GM23338 (cell line): Measurements from ENCODE around the gene TSKS. TPM values are rescaled to one million over a fixed set of nuclear protein-coding genes. Genes with fewer than 3 reads are reported as not detected.

Experiments used
- ATAC-seq: fragments of 200-7000 bp; cut with Tn5 transposase; 3 replicates; pipeline ENCODE4 v1.9.1; 2020
- DNase-seq: peaks from one replicate; pipeline ENCODE4 v3.0.0-alpha.2; 2015; ENCODE audit warnings: low spot score
- H2AFZ ChIP-seq: fragments of 200-600 bp; sonication (generic); 2 replicates; pipeline ENCODE4 v1.8.0; 2016; ENCODE audit warnings: antibody characterized with exemption, mild to moderate bottlenecking, moderate library complexity
- H3F3A ChIP-seq: fragments of 200-600 bp; sonication (generic); replicated peaks from 2 replicates; pipeline ENCODE4 v1.8.0; 2017; ENCODE audit warnings: antibody characterized with exemption, mixed run types, low read depth
- H3K27ac ChIP-seq: fragments of 200-600 bp; sonication (generic); 2 replicates; pipeline ENCODE4 v1.6.1; 2016; ENCODE audit warnings: low read depth
- H3K27me3 ChIP-seq: fragments of 200-600 bp; sonication (generic); 2 replicates; pipeline ENCODE4 v1.8.0; 2016; ENCODE audit warnings: mild to moderate bottlenecking, mixed run types, moderate library complexity; ENCODE audit not compliant: insufficient read depth
- H3K36me3 ChIP-seq: fragments of 200-600 bp; sonication (generic); 2 replicates; pipeline ENCODE4 v1.8.0; 2016; ENCODE audit warnings: mild to moderate bottlenecking; ENCODE audit not compliant: insufficient read depth
- H3K4me1 ChIP-seq: fragments of 200-600 bp; sonication (generic); 2 replicates; pipeline ENCODE4 v1.8.0; 2016; ENCODE audit warnings: mild to moderate bottlenecking, moderate library complexity; ENCODE audit not compliant: insufficient read depth
- H3K4me2 ChIP-seq: fragments of 200-600 bp; sonication (generic); 2 replicates; pipeline ENCODE4 v1.7.1; 2017; ENCODE audit warnings: mixed run types
- H3K4me3 ChIP-seq: fragments of 200-600 bp; sonication (generic); 2 replicates; pipeline ENCODE4 v1.6.1; 2016; ENCODE audit warnings: mixed run types
- H3K79me2 ChIP-seq: fragments of 200-600 bp; sonication (generic); replicated peaks from 2 replicates; pipeline ENCODE4 v1.8.0; 2017; ENCODE audit warnings: mild to moderate bottlenecking; ENCODE audit not compliant: insufficient read depth
- H3K9me2 ChIP-seq: fragments of 200-600 bp; sonication (generic); 2 replicates; pipeline ENCODE4 v1.8.0; 2017; ENCODE audit not compliant: insufficient read depth
- H4K20me1 ChIP-seq: fragments of 200-600 bp; sonication (generic); replicated peaks from 2 replicates; pipeline ENCODE4 v1.8.0; 2017; ENCODE audit warnings: mild to moderate bottlenecking; ENCODE audit not compliant: insufficient read depth
- H3K27ac Mint-ChIP-seq: 2 replicates; pipeline ENCODE4 v1.8.0; 2020; ENCODE audit warnings: inconsistent platforms, mild to moderate bottlenecking, moderate library complexity, mixed read lengths
- H3K27me3 Mint-ChIP-seq: 3 replicates; pipeline ENCODE4 v1.8.0; 2022; ENCODE audit warnings: low read depth, mild to moderate bottlenecking, moderate library complexity, mixed read lengths, inconsistent platforms; ENCODE audit not compliant: insufficient read depth, poor library complexity
- H3K36me3 Mint-ChIP-seq: 3 replicates; pipeline ENCODE4 v1.8.0; 2021; ENCODE audit warnings: low read depth, mild to moderate bottlenecking, inconsistent platforms, moderate library complexity, mixed read lengths
- H3K4me1 Mint-ChIP-seq: 3 replicates; pipeline ENCODE4 v1.8.0; 2020; ENCODE audit warnings: mild to moderate bottlenecking, inconsistent platforms, mixed read lengths
- H3K4me3 Mint-ChIP-seq: 3 replicates; pipeline ENCODE4 v1.8.0; 2021; ENCODE audit warnings: moderate library complexity, mild to moderate bottlenecking, inconsistent platforms, mixed read lengths
- H3K9me3 Mint-ChIP-seq: 3 replicates; pipeline ENCODE4 v1.8.0; 2020; ENCODE audit warnings: moderate library complexity, mild to moderate bottlenecking, inconsistent platforms, mixed read lengths
- CREB1 ChIP-seq: fragments of 250-450 bp; sonication (Bioruptor Pico); IDR thresholded peaks from 2 replicates; pipeline ENCODE4 v1.5.0; 2020; ENCODE audit warnings: low read depth, mild to moderate bottlenecking, moderate library complexity
- CTCF ChIP-seq, 2 experiments: fragments of 200-600 bp in 1 of 2; sonication (generic) in 1 of 2; conservative IDR thresholded peaks; 2 replicates each; pipeline versions ENCODE4 v1.5.1 to v1.6.1; 2016 to 2017; ENCODE audit warnings: antibody characterized with exemption in 2 of 2, low read depth in 2 of 2, mild to moderate bottlenecking in 2 of 2, moderate library complexity in 1 of 2
- EZH2 ChIP-seq: fragments of 200-600 bp; sonication (generic); IDR thresholded peaks from one replicate; pipeline ENCODE4 v1.8.0; 2017; ENCODE audit warnings: antibody characterized with exemption, mild to moderate bottlenecking, low read depth; ENCODE audit not compliant: unreplicated experiment
- POLR2AphosphoS5 ChIP-seq: IDR thresholded peaks from 2 replicates; pipeline ENCODE4 v1.6.1; 2016; ENCODE audit warnings: antibody characterized with exemption, low read depth
- STAT1 ChIP-seq: IDR thresholded peaks from one replicate; pipeline ENCODE4 v1.6.1; 2016; ENCODE audit warnings: antibody characterized with exemption; ENCODE audit not compliant: unreplicated experiment
- polyA plus RNA-seq: library from polyadenylated mRNA; unstranded; fragments of >200 nt; fragmentation: Nextera tagmentation; extraction: Ambion mirVana; gene quantifications from 2 replicates; pipeline ENCODE4 v1.2.1, GENCODE V29; 2016
- total RNA-seq: library from RNA; depleted of rRNA; stranded (reverse); fragments of >200 nt; shearing (Covaris generic); gene quantifications from 2 replicates; pipeline ENCODE4 v1.2.3, GENCODE V29; 2014
- TF ChIP-seq, protein P1 (sequence below): fragments of 250-450 bp; sonication (Bioruptor Pico); IDR thresholded peaks from 2 replicates; pipeline ENCODE4 v1.5.0; 2020; ENCODE audit warnings: mild to moderate bottlenecking, moderate library complexity

Gene TSKS
- total and polyA plus RNA-seq, 2 experiments from 2014 or later: 0.99 TPM; not detected in 1

DNA sequence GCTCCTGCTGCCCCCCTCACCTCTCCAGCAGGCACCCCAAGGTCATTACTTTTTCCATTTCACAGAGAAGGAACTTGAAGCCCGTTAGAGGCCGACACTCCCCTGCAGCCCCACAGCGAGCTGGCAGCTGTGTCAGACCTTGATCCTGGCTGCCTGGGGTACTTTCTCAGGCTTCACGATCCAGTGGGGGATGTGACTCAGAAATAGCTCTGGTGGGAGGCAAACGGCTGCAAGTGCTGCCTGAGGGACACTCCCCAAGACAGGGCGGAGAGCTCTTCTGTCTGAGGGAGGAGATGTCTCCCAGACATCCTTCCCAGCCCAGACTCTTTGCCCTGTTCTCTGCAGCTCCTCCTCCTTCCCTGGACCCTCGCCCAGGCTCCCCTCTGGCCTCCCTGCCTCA is 4.8 kb downstream of the TSKS start:
- ATAC-seq (peak; percentile 47), DNase-seq (no peak)
- Histone ChIP-seq H3F3A (no peaks in the 10 kb centered on the region), H3K9me2 (no peaks in the 10 kb centered on the region), H3K36me3 (no peaks in the 10 kb centered on the region), H3K27me3 (no peaks in the 10 kb centered on the region), H3K4me2 (no peak overlapping the region), H3K27ac (no peak overlapping the region), H3K79me2 (no peaks in the 10 kb centered on the region), H2AFZ (peak overlapping the region; percentile 69), H4K20me1 (no peaks in the 10 kb centered on the region), H3K4me1 (peaks cover 7% of the 10 kb centered on the region; the same call in 1 of the 2 replicates), H3K4me3 (no peak overlapping the region)
- Mint-ChIP-seq H3K27ac (no peak overlapping the region), H3K4me1 (peaks cover 8% of the 10 kb centered on the region; the same call in 2 of the 3 replicates), H3K4me3 (no peak overlapping the region), H3K9me3 (peaks cover 14% of the 10 kb centered on the region), H3K36me3 (no peaks in the 10 kb centered on the region), H3K27me3 (peaks cover 10% of the 10 kb centered on the region)
- TF ChIP-seq EZH2 (no peak), STAT1 (no peak), POLR2AphosphoS5 (no peak), CREB1 (CRISPR knock-in tag) (no peak), CTCF (conservative IDR thresholded peaks at IDR 0.05; ENCODE audit: low read depth in 2 of 2) (no peak)
- TF ChIP-seq, protein P1, sequence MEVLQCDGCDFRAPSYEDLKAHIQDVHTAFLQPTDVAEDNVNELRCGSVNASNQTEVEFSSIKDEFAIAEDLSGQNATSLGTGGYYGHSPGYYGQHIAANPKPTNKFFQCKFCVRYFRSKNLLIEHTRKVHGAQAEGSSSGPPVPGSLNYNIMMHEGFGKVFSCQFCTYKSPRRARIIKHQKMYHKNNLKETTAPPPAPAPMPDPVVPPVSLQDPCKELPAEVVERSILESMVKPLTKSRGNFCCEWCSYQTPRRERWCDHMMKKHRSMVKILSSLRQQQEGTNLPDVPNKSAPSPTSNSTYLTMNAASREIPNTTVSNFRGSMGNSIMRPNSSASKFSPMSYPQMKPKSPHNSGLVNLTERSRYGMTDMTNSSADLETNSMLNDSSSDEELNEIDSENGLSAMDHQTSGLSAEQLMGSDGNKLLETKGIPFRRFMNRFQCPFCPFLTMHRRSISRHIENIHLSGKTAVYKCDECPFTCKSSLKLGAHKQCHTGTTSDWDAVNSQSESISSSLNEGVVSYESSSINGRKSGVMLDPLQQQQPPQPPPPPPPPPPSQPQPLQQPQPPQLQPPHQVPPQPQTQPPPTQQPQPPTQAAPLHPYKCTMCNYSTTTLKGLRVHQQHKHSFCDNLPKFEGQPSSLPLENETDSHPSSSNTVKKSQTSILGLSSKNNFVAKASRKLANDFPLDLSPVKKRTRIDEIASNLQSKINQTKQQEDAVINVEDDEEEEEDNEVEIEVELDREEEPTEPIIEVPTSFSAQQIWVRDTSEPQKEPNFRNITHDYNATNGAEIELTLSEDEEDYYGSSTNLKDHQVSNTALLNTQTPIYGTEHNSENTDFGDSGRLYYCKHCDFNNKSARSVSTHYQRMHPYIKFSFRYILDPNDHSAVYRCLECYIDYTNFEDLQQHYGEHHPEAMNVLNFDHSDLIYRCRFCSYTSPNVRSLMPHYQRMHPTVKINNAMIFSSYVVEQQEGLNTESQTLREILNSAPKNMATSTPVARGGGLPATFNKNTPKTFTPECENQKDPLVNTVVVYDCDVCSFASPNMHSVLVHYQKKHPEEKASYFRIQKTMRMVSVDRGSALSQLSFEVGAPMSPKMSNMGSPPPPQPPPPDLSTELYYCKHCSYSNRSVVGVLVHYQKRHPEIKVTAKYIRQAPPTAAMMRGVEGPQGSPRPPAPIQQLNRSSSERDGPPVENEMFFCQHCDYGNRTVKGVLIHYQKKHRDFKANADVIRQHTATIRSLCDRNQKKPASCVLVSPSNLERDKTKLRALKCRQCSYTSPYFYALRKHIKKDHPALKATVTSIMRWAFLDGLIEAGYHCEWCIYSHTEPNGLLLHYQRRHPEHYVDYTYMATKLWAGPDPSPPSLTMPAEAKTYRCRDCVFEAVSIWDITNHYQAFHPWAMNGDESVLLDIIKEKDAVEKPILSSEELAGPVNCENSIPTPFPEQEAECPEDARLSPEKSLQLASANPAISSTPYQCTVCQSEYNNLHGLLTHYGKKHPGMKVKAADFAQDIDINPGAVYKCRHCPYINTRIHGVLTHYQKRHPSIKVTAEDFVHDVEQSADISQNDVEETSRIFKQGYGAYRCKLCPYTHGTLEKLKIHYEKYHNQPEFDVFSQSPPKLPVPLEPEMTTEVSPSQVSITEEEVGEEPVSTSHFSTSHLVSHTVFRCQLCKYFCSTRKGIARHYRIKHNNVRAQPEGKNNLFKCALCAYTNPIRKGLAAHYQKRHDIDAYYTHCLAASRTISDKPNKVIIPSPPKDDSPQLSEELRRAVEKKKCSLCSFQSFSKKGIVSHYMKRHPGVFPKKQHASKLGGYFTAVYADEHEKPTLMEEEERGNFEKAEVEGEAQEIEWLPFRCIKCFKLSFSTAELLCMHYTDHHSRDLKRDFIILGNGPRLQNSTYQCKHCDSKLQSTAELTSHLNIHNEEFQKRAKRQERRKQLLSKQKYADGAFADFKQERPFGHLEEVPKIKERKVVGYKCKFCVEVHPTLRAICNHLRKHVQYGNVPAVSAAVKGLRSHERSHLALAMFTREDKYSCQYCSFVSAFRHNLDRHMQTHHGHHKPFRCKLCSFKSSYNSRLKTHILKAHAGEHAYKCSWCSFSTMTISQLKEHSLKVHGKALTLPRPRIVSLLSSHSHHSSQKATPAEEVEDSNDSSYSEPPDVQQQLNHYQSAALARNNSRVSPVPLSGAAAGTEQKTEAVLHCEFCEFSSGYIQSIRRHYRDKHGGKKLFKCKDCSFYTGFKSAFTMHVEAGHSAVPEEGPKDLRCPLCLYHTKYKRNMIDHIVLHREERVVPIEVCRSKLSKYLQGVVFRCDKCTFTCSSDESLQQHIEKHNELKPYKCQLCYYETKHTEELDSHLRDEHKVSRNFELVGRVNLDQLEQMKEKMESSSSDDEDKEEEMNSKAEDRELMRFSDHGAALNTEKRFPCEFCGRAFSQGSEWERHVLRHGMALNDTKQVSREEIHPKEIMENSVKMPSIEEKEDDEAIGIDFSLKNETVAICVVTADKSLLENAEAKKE (CRISPR knock-in tag): no peak
